HCT116 (cell line): ENCODE data around the gene CABLES1. TPM values are rescaled to one million over a fixed set of nuclear protein-coding genes. Genes with fewer than 3 reads are reported as not detected.

ENCODE experiments used
- ATAC-seq: fragments of 200-7000 bp; cut with Tn5 transposase; 2 replicates; pipeline ENCODE4 v1.9.1; 2020; ENCODE audit warnings: mild to moderate bottlenecking, moderate library complexity
- BruUV-seq: library from RNA; stranded (reverse); fragments of 400-500 nt; replicated peaks from 2 replicates; lab custom pipeline; 2021; lab: Mats Ljungman, UMichigan
- CTCF ChIA-PET: fragments of 300-600 bp; sonication (Branson Sonifier 250); formaldehyde crosslinking; loops from one replicate; lab custom pipeline; 2021; ENCODE audit warnings: antibody characterized with exemption; lab: Charles Lee
- POLR2A ChIA-PET: fragments of 300-600, 350-600 bp; sonication (Branson Sonifier 250); formaldehyde crosslinking; loops from one replicate; lab custom pipeline; 2021; ENCODE audit warnings: antibody characterized with exemption; lab: Charles Lee
- RAD21 ChIA-PET, 2 experiments: fragments of 300-600 bp; sonication (Branson Sonifier 250); formaldehyde crosslinking; loops; one replicate each; lab custom pipeline; 2023; ENCODE audit warnings: low total read pairs in 2 of 2; ENCODE audit not compliant: uncharacterized antibody in 2 of 2, unreplicated experiment in 2 of 2, low non-redundant PET in 1 of 2; lab: Charles Lee
- DNase-seq: peaks from one replicate; pipeline ENCODE4 v3.0.0-alpha.2; 2010; ENCODE audit warnings: low read depth, low spot score
- H2AFZ ChIP-seq: fragments of 200-600 bp; shearing (Covaris generic), sonication (generic); 2 replicates; pipeline ENCODE4 v1.6.1; 2017; ENCODE audit warnings: low read depth, mixed run types, mixed read lengths, antibody characterized with exemption, low read length; ENCODE audit not compliant: poor library complexity, severe bottlenecking
- H3K27ac ChIP-seq: 2 replicates; pipeline ENCODE4 v1.5.1; 2012; ENCODE audit warnings: low read depth, low read length
- H3K27me3 ChIP-seq: fragments of 200-600 bp; sonication (generic); 2 replicates; pipeline ENCODE4 v1.6.1; 2016; ENCODE audit warnings: mixed run types, low read length, mixed read lengths; ENCODE audit not compliant: insufficient read depth
- H3K36me3 ChIP-seq, 2 experiments: fragments of 200-500 bp in 1 of 2; fragments of 200-600 bp in 1 of 2; sonication (Bioruptor generic) in 1 of 2; sonication (generic) in 1 of 2; 2 replicates each; pipeline versions ENCODE4 v1.5.1 to v1.6.1; 2014 to 2016; ENCODE audit warnings: low read length in 2 of 2, inconsistent platforms in 1 of 2, mixed read lengths in 1 of 2, mixed run types in 1 of 2; ENCODE audit not compliant: insufficient read depth in 2 of 2, control insufficient read depth in 1 of 2
- H3K4me1 ChIP-seq, 2 experiments: fragments of 200-600 bp in 1 of 2; sonication (generic) in 1 of 2; 2 replicates each; pipeline versions ENCODE4 v1.5.1 to v1.6.1; 2012 to 2017; ENCODE audit warnings: low read length in 2 of 2, inconsistent platforms in 1 of 2, mild to moderate bottlenecking in 1 of 2, mixed read lengths in 1 of 2, mixed run types in 1 of 2, moderate library complexity in 1 of 2; ENCODE audit not compliant: insufficient read depth in 2 of 2, control insufficient read depth in 1 of 2
- H3K4me2 ChIP-seq: fragments of 200-600 bp; sonication (generic); 2 replicates; pipeline ENCODE4 v1.6.1; 2017; ENCODE audit warnings: mixed run types, low read length, mixed read lengths
- H3K4me3 ChIP-seq, 2 experiments: fragments of 200-600 bp in 1 of 2; sonication (generic) in 1 of 2; replicated peaks in 1 of 2; 2 replicates each; pipeline ENCODE4 v1.5.1; 2011 to 2016; ENCODE audit warnings: low read length in 2 of 2, control low read depth in 1 of 2, low read depth in 1 of 2, mild to moderate bottlenecking in 1 of 2, mixed read lengths in 1 of 2, mixed run types in 1 of 2
- H3K79me2 ChIP-seq: fragments of 200-600 bp; sonication (generic); 2 replicates; pipeline ENCODE4 v1.6.1; 2017; ENCODE audit warnings: mild to moderate bottlenecking, mixed run types, low read length, moderate library complexity, mixed read lengths; ENCODE audit not compliant: insufficient read depth
- H3K9ac ChIP-seq: fragments of 200-600 bp; sonication (generic); 2 replicates; pipeline ENCODE4 v1.6.1; 2016; ENCODE audit warnings: low read length, mixed read lengths
- H3K9me2 ChIP-seq: fragments of 200-600 bp; sonication (generic), shearing (Covaris generic); 2 replicates; pipeline ENCODE4 v1.6.1; 2017; ENCODE audit warnings: mixed run types, mild to moderate bottlenecking, moderate library complexity; ENCODE audit not compliant: insufficient read depth
- H3K9me3 ChIP-seq, 2 experiments: fragments of 200-500 bp in 1 of 2; fragments of 200-600 bp in 1 of 2; sonication (Bioruptor generic) in 1 of 2; sonication (generic) in 1 of 2; 2 replicates each; pipeline ENCODE4 v1.6.1; 2014 to 2017; ENCODE audit warnings: low read length in 2 of 2, mixed read lengths in 2 of 2, inconsistent platforms in 1 of 2, low read depth in 1 of 2, mild to moderate bottlenecking in 1 of 2, mixed run types in 1 of 2, moderate library complexity in 1 of 2; ENCODE audit not compliant: control insufficient read depth in 1 of 2, insufficient read depth in 1 of 2
- H4K20me1 ChIP-seq: fragments of 200-600 bp; sonication (generic), shearing (Covaris generic); 2 replicates; pipeline ENCODE4 v1.6.1; 2017; ENCODE audit warnings: mixed run types, mild to moderate bottlenecking, moderate library complexity; ENCODE audit not compliant: insufficient read depth
- POLR2A ChIP-seq: IDR thresholded peaks from 2 replicates; pipeline ENCODE4 v1.7.0; 2011; ENCODE audit warnings: borderline replicate concordance; ENCODE audit not compliant: insufficient read depth, insufficient read length; ENCODE audit errors: extremely low read depth
- POLR2AphosphoS5 ChIP-seq: IDR thresholded peaks from 2 replicates; pipeline ENCODE4 v1.6.1; 2011; ENCODE audit warnings: mild to moderate bottlenecking, low read depth, low read length, moderate library complexity
- TCF7L2 ChIP-seq: IDR thresholded peaks from 2 replicates; pipeline ENCODE4 v1.7.0; 2011; ENCODE audit warnings: borderline replicate concordance, inconsistent platforms; ENCODE audit not compliant: insufficient read depth, insufficient read length; ENCODE audit errors: extremely low read depth
- YY1 ChIP-seq: IDR thresholded peaks from 2 replicates; pipeline ENCODE4 v1.6.1; 2011; ENCODE audit warnings: low read length, low read depth, moderate library complexity, mild to moderate bottlenecking; ENCODE audit not compliant: insufficient replicate concordance; ENCODE audit errors: extremely low read depth
- ZFX ChIP-seq: fragments of 450-650 bp; IDR thresholded peaks from 2 replicates; pipeline ENCODE4 v1.6.1; 2017
- ZNF274 ChIP-seq: fragments of 200-500 bp; sonication (Bioruptor generic); IDR thresholded peaks from 2 replicates; pipeline ENCODE4 v1.6.1; 2014; ENCODE audit warnings: mild to moderate bottlenecking, low read depth, low read length, inconsistent platforms
- intact Hi-C: fragments of 100-400 bp; cut with micrococcal nuclease; formaldehyde crosslinking; loops from 2 replicates; pipeline ENCODE4 v1.10.0; 2022
- total RNA-seq: library from RNA; stranded (reverse); gene quantifications from one replicate; pipeline ENCODE4 v1.2.1, GENCODE V29; 2021; ENCODE audit not compliant: unreplicated experiment
- TF ChIP-seq, protein P1 (sequence below): IDR thresholded peaks from 2 replicates; pipeline ENCODE4 v1.6.1; 2012; ENCODE audit warnings: low read depth

CABLES1 gene
- total RNA-seq, 1 experiment from 2014 or later = 7.7 TPM

DNA sequence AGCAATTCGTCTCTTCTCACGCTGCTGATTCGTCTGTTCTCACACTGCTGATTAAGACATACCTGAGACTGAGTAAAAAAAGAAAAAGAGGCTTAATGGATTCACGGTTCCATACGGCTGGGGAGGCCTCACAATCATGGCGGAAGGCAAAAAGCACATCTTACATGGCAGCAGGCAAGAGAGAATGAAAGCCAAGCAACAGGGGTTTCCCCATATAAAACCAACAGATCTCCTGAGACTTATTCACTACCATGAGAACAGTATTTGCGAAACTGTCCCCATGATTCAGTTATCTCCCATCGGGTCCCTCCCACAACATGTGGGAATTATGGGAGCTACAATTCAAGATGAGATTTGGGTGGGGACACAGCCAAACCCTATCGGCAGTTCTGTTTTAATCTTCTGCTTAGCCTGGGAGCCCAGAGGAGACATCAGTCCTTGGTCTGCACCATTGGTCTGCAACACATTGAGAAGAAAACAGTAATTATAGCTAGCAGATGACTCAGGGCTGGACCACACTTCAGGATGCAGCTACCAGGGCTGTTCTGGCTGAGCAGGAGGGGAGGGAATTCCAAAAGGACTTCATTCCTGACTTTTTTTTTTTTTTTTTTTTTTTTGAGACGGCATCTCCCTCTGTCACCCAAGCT lies 69.4 kb downstream of the CABLES1 start:
- RAD21 ChIA-PET = no interaction called here
- Histone ChIP-seq H2AFZ (no peak overlapping the region), H3K9ac (no peak overlapping the region), H3K4me3 (no peak overlapping the region), H3K9me3 (no peaks in the 10 kb centered on the region), H3K9me2 (no peaks in the 10 kb centered on the region), H3K4me2 (no peak overlapping the region), H3K27ac (no peak overlapping the region), H4K20me1 (no peaks in the 10 kb centered on the region), H3K4me1 (no peaks in the 10 kb centered on the region; a peak in 1 of 4 replicates), H3K27me3 (no peaks in the 10 kb centered on the region), H3K79me2 (no peaks in the 10 kb centered on the region), H3K36me3 (no peaks in the 10 kb centered on the region)
- TF ChIP-seq POLR2A (no peak), TCF7L2 (no peak), ZFX (no peak), POLR2AphosphoS5 (no peak), ZNF274 (no peak), YY1 (no peak)
- TF ChIP-seq, protein P1, sequence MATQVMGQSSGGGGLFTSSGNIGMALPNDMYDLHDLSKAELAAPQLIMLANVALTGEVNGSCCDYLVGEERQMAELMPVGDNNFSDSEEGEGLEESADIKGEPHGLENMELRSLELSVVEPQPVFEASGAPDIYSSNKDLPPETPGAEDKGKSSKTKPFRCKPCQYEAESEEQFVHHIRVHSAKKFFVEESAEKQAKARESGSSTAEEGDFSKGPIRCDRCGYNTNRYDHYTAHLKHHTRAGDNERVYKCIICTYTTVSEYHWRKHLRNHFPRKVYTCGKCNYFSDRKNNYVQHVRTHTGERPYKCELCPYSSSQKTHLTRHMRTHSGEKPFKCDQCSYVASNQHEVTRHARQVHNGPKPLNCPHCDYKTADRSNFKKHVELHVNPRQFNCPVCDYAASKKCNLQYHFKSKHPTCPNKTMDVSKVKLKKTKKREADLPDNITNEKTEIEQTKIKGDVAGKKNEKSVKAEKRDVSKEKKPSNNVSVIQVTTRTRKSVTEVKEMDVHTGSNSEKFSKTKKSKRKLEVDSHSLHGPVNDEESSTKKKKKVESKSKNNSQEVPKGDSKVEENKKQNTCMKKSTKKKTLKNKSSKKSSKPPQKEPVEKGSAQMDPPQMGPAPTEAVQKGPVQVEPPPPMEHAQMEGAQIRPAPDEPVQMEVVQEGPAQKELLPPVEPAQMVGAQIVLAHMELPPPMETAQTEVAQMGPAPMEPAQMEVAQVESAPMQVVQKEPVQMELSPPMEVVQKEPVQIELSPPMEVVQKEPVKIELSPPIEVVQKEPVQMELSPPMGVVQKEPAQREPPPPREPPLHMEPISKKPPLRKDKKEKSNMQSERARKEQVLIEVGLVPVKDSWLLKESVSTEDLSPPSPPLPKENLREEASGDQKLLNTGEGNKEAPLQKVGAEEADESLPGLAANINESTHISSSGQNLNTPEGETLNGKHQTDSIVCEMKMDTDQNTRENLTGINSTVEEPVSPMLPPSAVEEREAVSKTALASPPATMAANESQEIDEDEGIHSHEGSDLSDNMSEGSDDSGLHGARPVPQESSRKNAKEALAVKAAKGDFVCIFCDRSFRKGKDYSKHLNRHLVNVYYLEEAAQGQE = no peak
- intact Hi-C loops = no loop called here
- POLR2A ChIA-PET = no interaction called here
- CTCF ChIA-PET = no interaction called here
- BruUV-seq = no TSS peak
- DNase-seq (no peak), ATAC-seq (no peak)
